K562 (cell line): Measurements from ENCODE around the gene MBD1. TPM values are rescaled to one million over a fixed set of nuclear protein-coding genes. Genes with fewer than 3 reads are reported as not detected.
A peak's percentile ranks its signal among the peaks of the same experiment; 100 is the strongest.

Source experiments
- BCL6 ChIP-seq: fragments of 250-450 bp; sonication (Bioruptor Pico); IDR thresholded peaks from 2 replicates; pipeline ENCODE4 v1.4.0; 2020
- CUX1 ChIP-seq: fragments of 200-800 bp; sonication (Bioruptor generic); IDR thresholded peaks from 2 replicates; pipeline ENCODE4 v1.6.1; 2016; ENCODE audit warnings: missing genetic modification characterization, missing compliant biosample characterization
- EP300 ChIP-seq: IDR thresholded peaks from 2 replicates; pipeline ENCODE4 v1.6.1; 2012; ENCODE audit warnings: low read length, improper control_type of control experiment
- EZH2 ChIP-seq: IDR thresholded peaks from 2 replicates; pipeline ENCODE4 v1.6.1; 2012; ENCODE audit warnings: low read depth, mild to moderate bottlenecking, inconsistent platforms, low read length, borderline replicate concordance
- MXI1 ChIP-seq: IDR thresholded peaks from 2 replicates; pipeline ENCODE4 v1.6.1; 2011; ENCODE audit warnings: low read depth, mild to moderate bottlenecking, improper control_type of control experiment, low read length
- PREB ChIP-seq: sonication (generic); formaldehyde crosslinking; IDR thresholded peaks from 2 replicates; pipeline ENCODE4 v1.8.1; 2023; ENCODE audit warnings: mild to moderate bottlenecking, missing genetic modification reagents
- RBM14 ChIP-seq: fragments of 200-400 bp; formaldehyde crosslinking; IDR thresholded peaks from 2 replicates; pipeline ENCODE4 v1.6.1; 2018; ENCODE audit warnings: low read depth, mild to moderate bottlenecking, low read length, moderate library complexity, borderline replicate concordance; ENCODE audit not compliant: insufficient read depth
- SIN3A ChIP-seq, 2 experiments: fragments of 150-350 bp in 1 of 2; IDR thresholded peaks; 2 replicates each; pipeline ENCODE4 v1.6.1; 2011 to 2016; ENCODE audit warnings: borderline replicate concordance in 2 of 2, low read depth in 2 of 2, low read length in 2 of 2, mild to moderate bottlenecking in 2 of 2, moderate library complexity in 2 of 2; ENCODE audit not compliant: control insufficient read depth in 1 of 2
- SRF ChIP-seq, 2 experiments: fragments of 250-450, 450-650 bp in 1 of 2; sonication (Bioruptor Pico) in 1 of 2; sonication (generic) in 1 of 2; formaldehyde crosslinking; IDR thresholded peaks; 2 replicates each; pipeline versions ENCODE4 v1.5.0 to v1.5.1; 2020 to 2022; ENCODE audit warnings: mild to moderate bottlenecking in 1 of 2, missing genetic modification reagents in 1 of 2
- STAT5A ChIP-seq: IDR thresholded peaks from 2 replicates; pipeline ENCODE4 v1.6.1; 2012; ENCODE audit warnings: low read length, inconsistent platforms, borderline replicate concordance
- SUPT5H ChIP-seq: fragments of 450-650 bp; IDR thresholded peaks from 2 replicates; pipeline ENCODE4 v1.6.1; 2016
- THRB ChIP-seq: fragments of 450-650 bp; formaldehyde crosslinking; conservative IDR thresholded peaks from 2 replicates; pipeline ENCODE4 v1.4.0; 2022; ENCODE audit warnings: mild to moderate bottlenecking, missing genetic modification characterization
- ZFPM2 ChIP-seq: fragments of 250-450 bp; sonication (Bioruptor Pico); IDR thresholded peaks from 2 replicates; pipeline ENCODE4 v1.5.1; 2022; ENCODE audit warnings: mild to moderate bottlenecking
- ZNF384 ChIP-seq: IDR thresholded peaks from 2 replicates; pipeline ENCODE4 v1.6.1; 2012; ENCODE audit warnings: low read depth, low read length, improper control_type of control experiment
- ZNF780A ChIP-seq: fragments of 250-450 bp; sonication (Bioruptor Pico); IDR thresholded peaks from 2 replicates; pipeline ENCODE4 v1.5.0; 2021; ENCODE audit warnings: mild to moderate bottlenecking
- polyA plus RNA-seq, 8 experiments: library from polyadenylated mRNA; depleted of rRNA in 4 of 8; stranded (reverse) in 5 of 8; unstranded in 3 of 8; fragments of >200 nt; fragmentation: Nextera tagmentation in 2 of 8; fragmentation: Illumina TruSeq in 1 of 8; extraction: Ambion mirVana in 2 of 8; extraction: Trizol in 1 of 8; gene quantifications; 2 replicates each; pipeline versions ENCODE4 v1.2.1 to v1.2.3, GENCODE V29; 2011 to 2014; ENCODE audit warnings: inconsistent platforms in 1 of 8, missing spikeins in 1 of 8
- total RNA-seq, 7 experiments: library from RNA; depleted of rRNA in 6 of 7; stranded (reverse); fragments of >200 nt in 6 of 7; fragmentation: Illumina TruSeq in 2 of 7; extraction: Trizol in 2 of 7; gene quantifications; 2 replicates each; pipeline versions ENCODE4 v1.2.1 to v1.2.3, GENCODE V29; 2011 to 2021; ENCODE audit warnings: low replicate concordance in 1 of 7
- TF ChIP-seq, protein P1 (sequence below): fragments of 450-650 bp; IDR thresholded peaks from 2 replicates; pipeline ENCODE4 v1.6.1; 2016
- TF ChIP-seq, protein P2 (sequence below): IDR thresholded peaks from 2 replicates; pipeline ENCODE4 v1.6.1; 2012; ENCODE audit warnings: low read depth, low read length, improper control_type of control experiment, borderline replicate concordance

MBD1 gene
- total and polyA plus RNA-seq, 9 of the 15 experiments (the other 6 are each of a cell fraction or from before 2014, with no cell fraction given), result 3.0 to 59.7 (median 31.7) TPM

- TF ChIP-seq ZNF384 (no peak), THRB (CRISPR knock-in tag) (no peak), ZNF780A (CRISPR knock-in tag) (no peak), SUPT5H (peak; percentile 94), RBM14 (no peak), EZH2 (no peak), CUX1 (no peak), SRF (CRISPR knock-in tag; IDR thresholded peaks at IDR 0.05) (peak in 1 of 2 experiments; percentile 89; a peak in 2 of 4 replicates), BCL6 (CRISPR knock-in tag) (no peak), STAT5A (no peak), ZFPM2 (CRISPR knock-in tag) (no peak), SIN3A (IDR thresholded peaks at IDR 0.05; ENCODE audit: borderline replicate concordance in 2 of 2, control insufficient read depth in 1 of 2, low read depth in 2 of 2, low read length in 2 of 2) (no peak), PREB (CRISPR knock-in tag) (no peak), EP300 (peak; percentile 20; the same call in 1 of the 2 replicates), MXI1 (0 out of 2 replicates have a peak, but pooled peaks have one; percentile 16)
- TF ChIP-seq, protein P1, sequence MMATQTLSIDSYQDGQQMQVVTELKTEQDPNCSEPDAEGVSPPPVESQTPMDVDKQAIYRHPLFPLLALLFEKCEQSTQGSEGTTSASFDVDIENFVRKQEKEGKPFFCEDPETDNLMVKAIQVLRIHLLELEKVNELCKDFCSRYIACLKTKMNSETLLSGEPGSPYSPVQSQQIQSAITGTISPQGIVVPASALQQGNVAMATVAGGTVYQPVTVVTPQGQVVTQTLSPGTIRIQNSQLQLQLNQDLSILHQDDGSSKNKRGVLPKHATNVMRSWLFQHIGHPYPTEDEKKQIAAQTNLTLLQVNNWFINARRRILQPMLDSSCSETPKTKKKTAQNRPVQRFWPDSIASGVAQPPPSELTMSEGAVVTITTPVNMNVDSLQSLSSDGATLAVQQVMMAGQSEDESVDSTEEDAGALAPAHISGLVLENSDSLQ, result peak; percentile 73
- TF ChIP-seq, protein P2, sequence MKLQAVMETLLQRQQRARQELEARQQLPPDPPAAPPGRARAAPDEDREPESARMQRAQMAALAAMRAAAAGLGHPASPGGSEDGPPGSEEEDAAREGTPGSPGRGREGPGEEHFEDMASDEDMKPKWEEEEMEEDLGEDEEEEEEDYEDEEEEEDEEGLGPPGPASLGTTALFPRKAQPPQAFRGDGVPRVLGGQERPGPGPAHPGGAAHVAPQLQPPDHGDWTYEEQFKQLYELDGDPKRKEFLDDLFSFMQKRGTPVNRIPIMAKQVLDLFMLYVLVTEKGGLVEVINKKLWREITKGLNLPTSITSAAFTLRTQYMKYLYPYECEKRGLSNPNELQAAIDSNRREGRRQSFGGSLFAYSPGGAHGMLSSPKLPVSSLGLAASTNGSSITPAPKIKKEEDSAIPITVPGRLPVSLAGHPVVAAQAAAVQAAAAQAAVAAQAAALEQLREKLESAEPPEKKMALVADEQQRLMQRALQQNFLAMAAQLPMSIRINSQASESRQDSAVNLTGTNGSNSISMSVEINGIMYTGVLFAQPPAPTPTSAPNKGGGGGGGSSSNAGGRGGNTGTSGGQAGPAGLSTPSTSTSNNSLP, result no peak
These were observed at the start of gene MBD1 (continued) for GRCh38 chr18:50281295-50281971.
